Dermis blood vessel endothelial cell (primary cell): ENCODE measurements around the gene CYLD. TPM values are rescaled to one million over a fixed set of nuclear protein-coding genes. Genes with fewer than 3 reads are reported as not detected.

Experiments
- DNase-seq: peaks from one replicate; pipeline ENCODE4 v3.0.0; 2010
- total RNA-seq: library from RNA; depleted of rRNA; stranded (reverse); fragments of >200 nt; gene quantifications from 2 replicates; pipeline ENCODE4 v1.2.3, GENCODE V29; 2014

CYLD gene
- total RNA-seq, 1 donor from 2014 or later, result 59.1 TPM

- peak; percentile 40 for DNase-seq
Measured at GRCh38 chr16:50711862-50712559, 29.9 kb upstream of the CYLD start.

- DNase-seq, result peak; percentile 28
Measured at GRCh38 chr16:50712560-50712898, 29.4 kb upstream of the CYLD start.

- DNase-seq, result no peak
Measured at GRCh38 chr16:50712956-50713355, 28.9 kb upstream of the CYLD start.

- DNase-seq, result no peak
Measured at GRCh38 chr16:50717091-50717490, 24.8 kb upstream of the CYLD start.

GRCh38 chr16:50717494-50717893, 24.4 kb upstream of the CYLD start:
- DNase-seq, result no peak

GRCh38 chr16:50718061-50718760, 23.7 kb upstream of the CYLD start:
- DNase-seq, result no peak

GRCh38 chr16:50718761-50719400, 23.0 kb upstream of the CYLD start:
- no peak for DNase-seq

GRCh38 chr16:50719401-50720337, 22.2 kb upstream of the CYLD start:
- DNase-seq, result no peak

- DNase-seq, result no peak
Measured at GRCh38 chr16:50721549-50722404, 20.1 kb upstream of the CYLD start.

GRCh38 chr16:50722405-50722737, 19.5 kb upstream of the CYLD start:
- DNase-seq, result no peak

- DNase-seq, result no peak
Measured at GRCh38 chr16:50722960-50723359, 18.9 kb upstream of the CYLD start.

- no peak for DNase-seq
Measured at GRCh38 chr16:50724306-50724705, 17.6 kb upstream of the CYLD start.

- DNase-seq, result no peak
Measured at GRCh38 chr16:50731130-50731988, 10.5 kb upstream of the CYLD start.

GRCh38 chr16:50731989-50732832, 9.7 kb upstream of the CYLD start:
- DNase-seq, result no peak

- DNase-seq, result no peak
Measured at GRCh38 chr16:50733468-50733867, 8.4 kb upstream of the CYLD start.

GRCh38 chr16:50735629-50736122, 6.2 kb upstream of the CYLD start:
- no peak for DNase-seq

GRCh38 chr16:50736448-50736847, 5.4 kb upstream of the CYLD start:
- no peak for DNase-seq

GRCh38 chr16:50737420-50737959, 4.4 kb upstream of the CYLD start:
- DNase-seq, result no peak

GRCh38 chr16:50739031-50739430, 2.9 kb upstream of the CYLD start:
- no peak for DNase-seq

GRCh38 chr16:50740736-50741135, 1.1 kb upstream of the CYLD start:
- DNase-seq, result no peak
